Stomach (tissue), 9 donors: ENCODE measurements around the gene SERTAD2. TPM values are rescaled to one million over a fixed set of nuclear protein-coding genes. Genes with fewer than 3 reads are reported as not detected.

Experiments
- DNase-seq, 2 donors: peaks; one replicate each; pipeline versions ENCODE4 v3.0.0 to v3.0.0-alpha.2; 2013 to 2019
- H3K27ac ChIP-seq, 5 donors: fragments of 200-600 bp in 4 of 5; sonication (generic) in 4 of 5; one replicate each; pipeline ENCODE4 v1.5.1; 2013 to 2019; ENCODE audit warnings: mild to moderate bottlenecking in 1 of 5, moderate library complexity in 1 of 5
- H3K27me3 ChIP-seq, 3 donors: fragments of 200-600 bp; sonication (generic); one replicate each; pipeline ENCODE4 v1.5.1; 2017 to 2019; ENCODE audit warnings: mixed run types in 1 of 3
- H3K36me3 ChIP-seq, 4 donors: fragments of 200-600 bp; sonication (generic); 1 replicate in 3 of 4; 2 replicates in 1 of 4; pipeline ENCODE4 v1.5.1; 2016 to 2019
- H3K4me1 ChIP-seq, 4 donors: fragments of 200-600 bp; sonication (generic); one replicate each; pipeline ENCODE4 v1.5.1; 2016 to 2019
- H3K4me3 ChIP-seq, 4 donors: fragments of 200-600 bp; sonication (generic) in 3 of 4; one replicate each; pipeline ENCODE4 v1.5.1; 2016 to 2019; ENCODE audit warnings: mild to moderate bottlenecking in 1 of 4
- H3K9me3 ChIP-seq, 4 donors: fragments of 200-600 bp; sonication (generic); one replicate each; pipeline ENCODE4 v1.5.1; 2016 to 2019
- EP300 ChIP-seq: sonication (generic); formaldehyde crosslinking; IDR thresholded peaks from one replicate; pipeline ENCODE4 v1.6.1; 2017; ENCODE audit warnings: antibody characterized with exemption
- POLR2A ChIP-seq, 4 donors: fragments of 450-650 bp; IDR thresholded peaks; one replicate each; pipeline ENCODE4 v1.6.1; 2016; ENCODE audit warnings: antibody characterized with exemption in 4 of 4, control low read depth in 2 of 4, mild to moderate bottlenecking in 1 of 4, moderate library complexity in 1 of 4
- POLR2AphosphoS5 ChIP-seq, 3 donors: sonication (generic); formaldehyde crosslinking; IDR thresholded peaks; one replicate each; pipeline ENCODE4 v1.6.1; 2016; ENCODE audit warnings: antibody characterized with exemption in 3 of 3
- WGBS, 5 donors: extraction: QIAGEN DNeasy Blood & Tissue Kit in 3 of 5; methylation state at CpG; one replicate each; pipeline versions ENCODE4 v1.1.5 to v1.1.7; 2013 to 2018; 5-methylcytosine and 5-hydroxymethylcytosine counted together
- intact Hi-C: fragments of 100-400 bp; cut with DNase I; formaldehyde crosslinking; loops from one replicate; pipeline ENCODE4 v1.15.1; 2023; ENCODE audit warnings: low total_unique reads
- polyA plus RNA-seq, 3 donors: library from polyadenylated mRNA; stranded (reverse); fragments of 200-250 nt; gene quantifications; one replicate each; pipeline ENCODE4 v1.2.3, GENCODE V29; 2013
- total RNA-seq, 5 donors: library from RNA; depleted of rRNA; stranded (reverse); fragments of >200 nt; gene quantifications; one replicate each; pipeline versions ENCODE4 v1.1.0 to v1.2.3, GENCODE V29; 2014 to 2016
- TF ChIP-seq, protein P1 (sequence below), 7 experiments: fragments of 450-650 bp in 4 of 7; fragments of 200-600 bp in 3 of 7; sonication (generic) in 3 of 7; IDR thresholded peaks; one replicate each; pipeline ENCODE4 v1.5.1; 2016 to 2019; ENCODE audit warnings: antibody characterized with exemption in 7 of 7, control low read depth in 2 of 7, mild to moderate bottlenecking in 1 of 7
- donor health status: healthy with polysubstance abuse.
- donor health status: Bipolar disorder and iron deficiency.
- donor health status: healthy.

Gene SERTAD2
- total and polyA plus RNA-seq, 8 donors, result 2.0 to 11.9 (median 6.4) TPM

DNA sequence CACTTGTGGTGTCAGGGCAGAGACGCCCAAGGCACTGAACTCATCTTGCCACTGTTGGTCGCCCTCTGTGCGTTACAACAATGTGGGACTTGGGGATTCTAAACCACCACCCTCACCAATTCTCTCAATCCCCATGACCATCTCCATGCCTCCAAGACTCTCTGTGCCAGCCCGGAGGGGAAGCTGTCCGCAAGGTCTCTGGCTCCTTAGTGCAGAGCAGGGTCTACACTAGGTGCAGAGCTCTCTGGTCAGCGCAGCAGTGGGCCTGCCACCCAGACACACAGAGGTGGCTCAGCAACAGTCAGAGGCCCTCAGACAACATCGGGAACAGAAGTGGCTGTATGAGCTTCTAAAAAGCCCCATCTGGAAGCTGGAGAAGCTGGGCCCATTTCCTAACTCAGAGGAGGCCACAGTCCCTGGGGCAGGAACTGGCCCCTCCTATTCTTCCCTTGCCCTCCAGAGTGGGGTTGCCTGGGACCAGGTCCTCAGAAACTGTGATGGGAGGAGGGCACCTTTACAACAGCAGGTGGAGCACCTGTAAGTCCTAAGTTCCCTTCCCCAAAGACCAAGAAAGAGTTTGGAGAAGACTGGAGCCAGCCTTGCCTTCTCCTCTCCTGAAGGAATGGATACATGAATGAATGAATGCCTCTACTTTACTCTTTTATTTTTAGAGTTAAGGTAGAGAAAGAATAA lies 37.7 kb downstream of the SERTAD2 start:
- no peaks in the 10 kb centered on the region for H3K9me3 ChIP-seq
- no peaks in the 10 kb centered on the region for H3K27me3 ChIP-seq
- no peaks in the 10 kb centered on the region for H3K36me3 ChIP-seq
- TF ChIP-seq EP300 (no peak), POLR2A (IDR thresholded peaks at IDR 0.05) (no peak), POLR2AphosphoS5 (IDR thresholded peaks at IDR 0.05) (no peak)
- TF ChIP-seq, protein P1, sequence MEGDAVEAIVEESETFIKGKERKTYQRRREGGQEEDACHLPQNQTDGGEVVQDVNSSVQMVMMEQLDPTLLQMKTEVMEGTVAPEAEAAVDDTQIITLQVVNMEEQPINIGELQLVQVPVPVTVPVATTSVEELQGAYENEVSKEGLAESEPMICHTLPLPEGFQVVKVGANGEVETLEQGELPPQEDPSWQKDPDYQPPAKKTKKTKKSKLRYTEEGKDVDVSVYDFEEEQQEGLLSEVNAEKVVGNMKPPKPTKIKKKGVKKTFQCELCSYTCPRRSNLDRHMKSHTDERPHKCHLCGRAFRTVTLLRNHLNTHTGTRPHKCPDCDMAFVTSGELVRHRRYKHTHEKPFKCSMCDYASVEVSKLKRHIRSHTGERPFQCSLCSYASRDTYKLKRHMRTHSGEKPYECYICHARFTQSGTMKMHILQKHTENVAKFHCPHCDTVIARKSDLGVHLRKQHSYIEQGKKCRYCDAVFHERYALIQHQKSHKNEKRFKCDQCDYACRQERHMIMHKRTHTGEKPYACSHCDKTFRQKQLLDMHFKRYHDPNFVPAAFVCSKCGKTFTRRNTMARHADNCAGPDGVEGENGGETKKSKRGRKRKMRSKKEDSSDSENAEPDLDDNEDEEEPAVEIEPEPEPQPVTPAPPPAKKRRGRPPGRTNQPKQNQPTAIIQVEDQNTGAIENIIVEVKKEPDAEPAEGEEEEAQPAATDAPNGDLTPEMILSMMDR (IDR thresholded peaks at IDR 0.05), result no peak
- DNase-seq, result peak in 1 of 2 donors; percentile 2
- no peak overlapping the region for H3K4me3 ChIP-seq
- no peak overlapping the region for H3K27ac ChIP-seq
- H3K4me1 ChIP-seq, result no peaks in the 10 kb centered on the region
- intact Hi-C loops, result no loop called here
- WGBS, 5 donors, result 95 to 98% (median 96%) methylated on average over 5 to 7 of the region's 7 CpGs

GRCh38 chr2:64615192-64615763 lies 38.4 kb downstream of the SERTAD2 start:
- no peak for TF ChIP-seq POLR2A (IDR thresholded peaks at IDR 0.05)
- TF ChIP-seq, protein P1 (IDR thresholded peaks at IDR 0.05), result no peak
- TF ChIP-seq POLR2AphosphoS5 (IDR thresholded peaks at IDR 0.05), result no peak
- no peak for TF ChIP-seq EP300
- Histone ChIP-seq H3K36me3 (no peaks in the 10 kb centered on the region), H3K4me1 (no peaks in the 10 kb centered on the region), H3K4me3 (no peak overlapping the region), H3K27me3 (no peaks in the 10 kb centered on the region), H3K27ac (no peak overlapping the region), H3K9me3 (no peaks in the 10 kb centered on the region)
- no peak for DNase-seq
- 86 to 94% (median 94%) methylated on average over 6 of the region's 6 CpGs for WGBS, 5 donors
- intact Hi-C loops, result no loop called here

- no peaks in the 10 kb centered on the region for H3K9me3 ChIP-seq
- no peak overlapping the region for H3K4me3 ChIP-seq
- DNase-seq, result no peak
- no peak overlapping the region for H3K27ac ChIP-seq
- TF ChIP-seq, protein P1 (IDR thresholded peaks at IDR 0.05), result no peak
- no peak for TF ChIP-seq EP300
- TF ChIP-seq POLR2A (IDR thresholded peaks at IDR 0.05), result no peak
- TF ChIP-seq POLR2AphosphoS5 (IDR thresholded peaks at IDR 0.05), result no peak
- intact Hi-C loops, result no loop called here
- WGBS, 5 donors, result 59 to 78% (median 75%) methylated on average over 7 of the region's 7 CpGs
- no peaks in the 10 kb centered on the region for H3K27me3 ChIP-seq
- peaks cover 0 to 16% (median 15%) of the 10 kb centered on the region in 4 donors for H3K4me1 ChIP-seq
- H3K36me3 ChIP-seq, result no peaks in the 10 kb centered on the region
These were observed 40.4 kb downstream of the SERTAD2 start for GRCh38 chr2:64613276-64613675.

DNA sequence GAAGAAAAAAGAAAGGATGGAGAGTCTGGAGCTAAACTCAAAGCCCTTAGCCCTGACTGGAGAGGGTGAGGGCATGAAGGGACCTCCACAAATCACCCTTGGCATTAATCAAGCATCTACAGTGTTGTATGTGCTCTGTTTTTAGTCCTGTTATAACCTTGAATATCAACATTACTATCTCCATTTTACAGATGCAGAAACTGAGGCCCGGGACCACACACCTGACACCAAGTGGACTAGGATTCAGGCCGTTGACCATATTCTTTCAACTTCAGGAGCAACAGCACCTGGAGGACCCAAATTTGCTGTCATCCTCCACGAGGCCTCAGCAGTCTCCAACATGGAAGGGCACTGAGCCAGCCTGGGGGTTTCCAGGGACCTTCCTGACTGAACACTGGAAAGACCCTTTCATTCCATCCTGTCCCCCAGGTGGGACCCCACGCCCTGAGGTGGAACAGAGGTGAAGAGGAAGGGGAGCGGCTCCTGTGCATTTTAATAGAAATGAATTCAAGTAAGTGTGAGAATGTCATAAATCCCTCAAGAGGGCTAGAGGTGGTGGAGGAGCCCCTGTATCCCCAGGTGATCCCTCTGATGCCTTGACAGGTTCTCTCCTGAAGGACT lies 41.0 kb downstream of the SERTAD2 start:
- H3K4me1 ChIP-seq, result peaks cover 4 to 22% (median 21%) of the 10 kb centered on the region in 4 donors
- no peak overlapping the region for H3K4me3 ChIP-seq
- no peaks in the 10 kb centered on the region for H3K9me3 ChIP-seq
- no peaks in the 10 kb centered on the region for H3K27me3 ChIP-seq
- intact Hi-C loops, result no loop called here
- no peaks in the 10 kb centered on the region for H3K36me3 ChIP-seq
- no peak overlapping the region for H3K27ac ChIP-seq
- no peak for TF ChIP-seq EP300
- no peak for TF ChIP-seq POLR2A (IDR thresholded peaks at IDR 0.05)
- TF ChIP-seq, protein P1 (IDR thresholded peaks at IDR 0.05), result no peak
- TF ChIP-seq POLR2AphosphoS5 (IDR thresholded peaks at IDR 0.05), result no peak
- 74 to 91% (median 81%) methylated on average over 5 of the region's 5 CpGs for WGBS, 5 donors
- DNase-seq, result no peak
